Fibroblast of the aortic adventitia (primary cell): ENCODE results near the gene IL6ST. TPM values are rescaled to one million over a fixed set of nuclear protein-coding genes. Genes with fewer than 3 reads are reported as not detected.
"Not testable (repeated sequence)": the region's sequence is repeated elsewhere in the genome, so short reads cannot be mapped to it uniquely, and the experiment has no call there.

Experiments used
- DNase-seq: peaks from one replicate; pipeline ENCODE4 v3.0.0-alpha.2; 2010; ENCODE audit warnings: low read depth
- H3K4me3 ChIP-seq: 2 replicates; pipeline ENCODE4 v1.5.1; 2011; ENCODE audit warnings: low read depth, mild to moderate bottlenecking, control low read depth, low read length, moderate library complexity
- CTCF ChIP-seq: IDR thresholded peaks from 2 replicates; pipeline ENCODE4 v1.5.1; 2011; ENCODE audit warnings: mild to moderate bottlenecking, low read length, control low read depth, inconsistent platforms; ENCODE audit not compliant: insufficient read depth
- total RNA-seq: library from RNA; depleted of rRNA; stranded (reverse); fragments of >200 nt; gene quantifications from 2 replicates; pipeline ENCODE4 v1.2.3, GENCODE V29; 2012; ENCODE audit warnings: low replicate concordance

Gene IL6ST
- total RNA-seq, 1 donor = 1,116 TPM

- peak; percentile 69 for DNase-seq
- peak overlapping the region; percentile 87 for H3K4me3 ChIP-seq
- TF ChIP-seq CTCF = no peak
These were observed 1.8 kb downstream of the IL6ST start for GRCh38 chr5:55993013-55993412.

- TF ChIP-seq CTCF = no peak
- DNase-seq = peak; percentile 40
- peak overlapping the region; percentile 87 for H3K4me3 ChIP-seq
These were observed 2.8 kb downstream of the IL6ST start for GRCh38 chr5:55991768-55992486.

- peak overlapping the region; percentile 2 for H3K4me3 ChIP-seq
- not testable (repeated sequence) for DNase-seq
These were observed 3.9 kb downstream of the IL6ST start for GRCh38 chr5:55990895-55991294.

- TF ChIP-seq CTCF = no peak
- peak overlapping the region; percentile 20 for H3K4me3 ChIP-seq
- no peak for DNase-seq
These were observed 4.9 kb downstream of the IL6ST start for GRCh38 chr5:55989860-55990259.

- no peak for TF ChIP-seq CTCF
- peak overlapping the region; percentile 6 for H3K4me3 ChIP-seq
- DNase-seq = no peak
These were observed 5.7 kb downstream of the IL6ST start for GRCh38 chr5:55988979-55989638.

- not testable (repeated sequence) for DNase-seq, H3K4me3 ChIP-seq
These were observed 6.3 kb downstream of the IL6ST start for GRCh38 chr5:55988428-55988827.

- no peak for DNase-seq
- no peak overlapping the region for H3K4me3 ChIP-seq
- no peak for TF ChIP-seq CTCF
These were observed 7.8 kb downstream of the IL6ST start for GRCh38 chr5:55986931-55987330.

GRCh38 chr5:55985181-55985580 is 9.6 kb downstream of the IL6ST start:
- TF ChIP-seq CTCF = no peak
- H3K4me3 ChIP-seq = no peak overlapping the region
- DNase-seq = no peak
